B cell (primary cell): ENCODE results near the gene ARID3C. TPM values are rescaled to one million over a fixed set of nuclear protein-coding genes. Genes with fewer than 3 reads are reported as not detected.
A peak's percentile ranks its signal among the peaks of the same experiment; 100 is the strongest.

Source experiments
- ATAC-seq: fragments of 200-7000 bp; cut with Tn5 transposase; one replicate; pipeline ENCODE4 v1.10.0; 2021; ENCODE audit warnings: low read depth, mild to moderate bottlenecking, moderate number of reproducible peaks, moderate library complexity
- CTCF ChIA-PET: fragments of 350-600 bp; sonication (Branson Sonifier 250); formaldehyde crosslinking; loops from one replicate; lab custom pipeline; 2021; ENCODE audit warnings: antibody characterized with exemption, inconsistent platforms; lab: Charles Lee
- POLR2A ChIA-PET: fragments of 350-600 bp; sonication (Branson Sonifier 250); formaldehyde crosslinking; loops from one replicate; lab custom pipeline; 2021; ENCODE audit warnings: antibody characterized with exemption; lab: Charles Lee
- DNase-seq: peaks from one replicate; pipeline ENCODE4 v3.0.0; 2013
- H2AFZ ChIP-seq: 2 replicates; pipeline ENCODE4 v1.6.1; 2012; ENCODE audit warnings: mild to moderate bottlenecking, low read depth, low read length; ENCODE audit not compliant: insufficient read depth, poor library complexity, severe bottlenecking
- H3K27ac ChIP-seq, 2 donors: 1 replicate in 1 of 2; 2 replicates in 1 of 2; pipeline ENCODE4 v1.5.1; 2012 to 2013; ENCODE audit warnings: low read length in 2 of 2, mild to moderate bottlenecking in 2 of 2, moderate library complexity in 1 of 2
- H3K27me3 ChIP-seq, 4 experiments: fragments of 200-600 bp in 1 of 4; sonication (generic) in 1 of 4; replicated peaks in 1 of 4; 1 replicate in 2 of 4; 2 replicates in 2 of 4; pipeline versions ENCODE4 v1.6.1 to v1.7.0; 2013 to 2016; ENCODE audit warnings: low read length in 3 of 4, mild to moderate bottlenecking in 2 of 4, mixed read lengths in 1 of 4, moderate library complexity in 1 of 4; ENCODE audit not compliant: insufficient read depth in 4 of 4, control insufficient read depth in 3 of 4; ENCODE audit errors: control extremely low read depth in 1 of 4
- H3K36me3 ChIP-seq, 2 experiments: replicated peaks in 1 of 2; 1 replicate in 1 of 2; 2 replicates in 1 of 2; pipeline versions ENCODE4 v1.6.1 to v1.7.1; 2013; ENCODE audit warnings: low read length in 1 of 2; ENCODE audit not compliant: insufficient read depth in 2 of 2, control insufficient read depth in 1 of 2; ENCODE audit errors: control extremely low read depth in 1 of 2, extremely low read depth in 1 of 2
- H3K4me1 ChIP-seq, 2 donors: fragments of 200-600 bp in 1 of 2; sonication (generic) in 1 of 2; 1 replicate in 1 of 2; 2 replicates in 1 of 2; pipeline versions ENCODE4 v1.5.1 to v1.6.1; 2013 to 2017; ENCODE audit warnings: low read length in 2 of 2; ENCODE audit not compliant: control insufficient read depth in 2 of 2, insufficient read depth in 2 of 2
- H3K4me2 ChIP-seq: replicated peaks from 2 replicates; pipeline ENCODE3; 2012; ENCODE audit warnings: mild to moderate bottlenecking, low read depth, low read length; ENCODE audit not compliant: poor library complexity, severe bottlenecking
- H3K4me3 ChIP-seq, 5 experiments: fragments of 200-600 bp in 1 of 5; sonication (generic) in 1 of 5; 1 replicate in 3 of 5; 2 replicates in 2 of 5; pipeline versions ENCODE4 v1.5.1 to v1.7.0; 2011 to 2016; ENCODE audit warnings: low read length in 4 of 5, mild to moderate bottlenecking in 4 of 5, low read depth in 2 of 5, control low read depth in 1 of 5, moderate library complexity in 1 of 5; ENCODE audit not compliant: insufficient read depth in 1 of 5; ENCODE audit errors: control extremely low read depth in 1 of 5, extremely low read depth in 1 of 5
- H3K79me2 ChIP-seq: fragments of 200-600 bp; sonication (generic); one replicate; pipeline ENCODE4 v1.6.0; 2016; ENCODE audit warnings: low read length; ENCODE audit not compliant: control insufficient read depth, insufficient read depth
- H3K9ac ChIP-seq: fragments of 200-600 bp; sonication (generic); 2 replicates; pipeline ENCODE4 v1.6.1; 2017; ENCODE audit warnings: mild to moderate bottlenecking, low read length, moderate library complexity
- H3K9me3 ChIP-seq, 3 donors: one replicate each; pipeline versions ENCODE4 v1.6.1 to v1.7.1; 2013; ENCODE audit warnings: low read length in 2 of 3; ENCODE audit not compliant: control insufficient read depth in 2 of 3, insufficient read depth in 1 of 3; ENCODE audit errors: control extremely low read depth in 1 of 3
- H4K20me1 ChIP-seq: 2 replicates; pipeline ENCODE4 v1.6.0; 2012; ENCODE audit warnings: mild to moderate bottlenecking, low read length; ENCODE audit not compliant: insufficient read depth, control insufficient read depth, poor library complexity, severe bottlenecking
- H3K27ac Mint-ChIP-seq: one replicate; pipeline ENCODE4 v1.8.0; 2021; ENCODE audit warnings: mixed read lengths
- H3K27me3 Mint-ChIP-seq: one replicate; pipeline ENCODE4 v1.8.0; 2021; ENCODE audit warnings: mixed read lengths
- H3K4me1 Mint-ChIP-seq: one replicate; pipeline ENCODE4 v1.8.0; 2021; ENCODE audit warnings: mixed read lengths
- H3K4me3 Mint-ChIP-seq: one replicate; pipeline ENCODE4 v1.8.0; 2021; ENCODE audit warnings: mixed read lengths
- H3K9me3 Mint-ChIP-seq: one replicate; pipeline ENCODE4 v1.8.0; 2022; ENCODE audit warnings: mixed read lengths; ENCODE audit not compliant: insufficient read depth
- EZH2 ChIP-seq: IDR thresholded peaks from 2 replicates; pipeline ENCODE4 v1.6.1; 2012; ENCODE audit warnings: borderline replicate concordance, low read depth, mild to moderate bottlenecking, moderate library complexity, low read length; ENCODE audit not compliant: insufficient read depth, poor library complexity, severe bottlenecking
- WGBS: methylation state at CpG from one replicate; pipeline ENCODE4 v1.1.5; 2013; ENCODE audit warnings: missing lambda C conversion rate; ENCODE audit not compliant: insufficient coverage; 5-methylcytosine and 5-hydroxymethylcytosine counted together
- intact Hi-C: fragments of 100-400 bp; cut with micrococcal nuclease; formaldehyde crosslinking; loops from one replicate; pipeline ENCODE4 v1.10.0; 2022
- polyA plus RNA-seq: library from polyadenylated mRNA; depleted of rRNA; stranded (reverse); fragments of >200 nt; gene quantifications from 2 replicates; pipeline ENCODE4 v1.2.3, GENCODE V29; 2012
- total RNA-seq, 2 donors: library from RNA; stranded (reverse); fragments of 120-200 nt in 1 of 2; gene quantifications; 1 replicate in 1 of 2; 2 replicates in 1 of 2; pipeline versions ENCODE4 v1.2.3 to v1.2.4, GENCODE V29; 2013 to 2022
- TF ChIP-seq, protein P1 (sequence below): fragments of 200-600 bp; IDR thresholded peaks from one replicate; pipeline ENCODE4 v1.8.0; 2022; ENCODE audit warnings: antibody characterized with exemption, mild to moderate bottlenecking

Gene ARID3C
- total and polyA plus RNA-seq, 2 donors (not counting 1 experiment from before 2014, with no cell fraction given): not detected

DNA sequence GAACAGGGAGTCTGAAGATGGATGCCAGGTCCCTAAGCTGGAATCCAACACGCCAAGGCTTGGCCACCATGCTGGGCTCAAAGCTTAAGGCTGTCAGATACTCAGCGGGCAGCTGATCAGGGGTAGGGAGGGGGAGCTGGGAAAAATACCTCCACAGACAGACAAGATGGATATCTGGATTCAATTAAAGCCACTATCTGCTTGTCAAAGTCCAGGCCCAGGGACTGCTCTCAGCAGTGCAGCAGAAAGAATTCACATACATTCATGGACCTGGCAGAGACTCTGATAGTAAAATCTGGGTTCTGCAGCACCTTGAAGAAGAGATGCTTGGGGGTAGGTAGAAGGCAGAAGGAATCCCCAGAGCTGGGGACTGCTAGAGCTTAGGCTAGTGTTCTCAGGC is 13.7 kb downstream of the ARID3C start:
- H3K4me1 ChIP-seq: peaks cover 15 to 29% of the 10 kb centered on the region in 2 donors
- Mint-ChIP-seq H3K27ac (no peak overlapping the region), H3K4me3 (no peak overlapping the region), H3K4me1 (peaks cover 32% of the 10 kb centered on the region), H3K9me3 (no peaks in the 10 kb centered on the region), H3K27me3 (no peaks in the 10 kb centered on the region)
- intact Hi-C loops: loop anchor here (10.0 kb wide), 1 partner anchor 800 kb away; the partner anchor contains the start of gene UBE2R2
- no peaks in the 10 kb centered on the region for H4K20me1 ChIP-seq
- H3K4me3 ChIP-seq: no peak overlapping the region
- no peaks in the 10 kb centered on the region for H3K27me3 ChIP-seq
- H3K9me3 ChIP-seq: peaks cover 0 to 7% (median 0%) of the 10 kb centered on the region in 3 donors
- H3K4me2 ChIP-seq: no peak overlapping the region
- no peak for TF ChIP-seq EZH2
- TF ChIP-seq, protein P1, sequence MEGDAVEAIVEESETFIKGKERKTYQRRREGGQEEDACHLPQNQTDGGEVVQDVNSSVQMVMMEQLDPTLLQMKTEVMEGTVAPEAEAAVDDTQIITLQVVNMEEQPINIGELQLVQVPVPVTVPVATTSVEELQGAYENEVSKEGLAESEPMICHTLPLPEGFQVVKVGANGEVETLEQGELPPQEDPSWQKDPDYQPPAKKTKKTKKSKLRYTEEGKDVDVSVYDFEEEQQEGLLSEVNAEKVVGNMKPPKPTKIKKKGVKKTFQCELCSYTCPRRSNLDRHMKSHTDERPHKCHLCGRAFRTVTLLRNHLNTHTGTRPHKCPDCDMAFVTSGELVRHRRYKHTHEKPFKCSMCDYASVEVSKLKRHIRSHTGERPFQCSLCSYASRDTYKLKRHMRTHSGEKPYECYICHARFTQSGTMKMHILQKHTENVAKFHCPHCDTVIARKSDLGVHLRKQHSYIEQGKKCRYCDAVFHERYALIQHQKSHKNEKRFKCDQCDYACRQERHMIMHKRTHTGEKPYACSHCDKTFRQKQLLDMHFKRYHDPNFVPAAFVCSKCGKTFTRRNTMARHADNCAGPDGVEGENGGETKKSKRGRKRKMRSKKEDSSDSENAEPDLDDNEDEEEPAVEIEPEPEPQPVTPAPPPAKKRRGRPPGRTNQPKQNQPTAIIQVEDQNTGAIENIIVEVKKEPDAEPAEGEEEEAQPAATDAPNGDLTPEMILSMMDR: no peak
- ATAC-seq: no peak
- POLR2A ChIA-PET: interaction anchor here (0.6 to 0.7 kb wide), 2 partner anchors 37 to 94 kb away, joined by 3 to 5 read pairs; no protein-coding TSS in a partner anchor
- no peak for DNase-seq
- H3K9ac ChIP-seq: no peak overlapping the region
- no peak overlapping the region for H3K27ac ChIP-seq
- peaks cover 2 to 23% of the 10 kb centered on the region in 2 experiments for H3K36me3 ChIP-seq
- H3K79me2 ChIP-seq: peaks cover 22% of the 10 kb centered on the region
- no peak overlapping the region for H2AFZ ChIP-seq
- WGBS: 100% methylated on average over 1 of the region's 2 CpGs
- CTCF ChIA-PET: interaction anchor here (0.7 to 8.3 kb wide), 4 partner anchors 10 to 1863 kb away, joined by 4 to 150 read pairs (median 6); partner anchors contain the start of gene SIGMAR1

DNA sequence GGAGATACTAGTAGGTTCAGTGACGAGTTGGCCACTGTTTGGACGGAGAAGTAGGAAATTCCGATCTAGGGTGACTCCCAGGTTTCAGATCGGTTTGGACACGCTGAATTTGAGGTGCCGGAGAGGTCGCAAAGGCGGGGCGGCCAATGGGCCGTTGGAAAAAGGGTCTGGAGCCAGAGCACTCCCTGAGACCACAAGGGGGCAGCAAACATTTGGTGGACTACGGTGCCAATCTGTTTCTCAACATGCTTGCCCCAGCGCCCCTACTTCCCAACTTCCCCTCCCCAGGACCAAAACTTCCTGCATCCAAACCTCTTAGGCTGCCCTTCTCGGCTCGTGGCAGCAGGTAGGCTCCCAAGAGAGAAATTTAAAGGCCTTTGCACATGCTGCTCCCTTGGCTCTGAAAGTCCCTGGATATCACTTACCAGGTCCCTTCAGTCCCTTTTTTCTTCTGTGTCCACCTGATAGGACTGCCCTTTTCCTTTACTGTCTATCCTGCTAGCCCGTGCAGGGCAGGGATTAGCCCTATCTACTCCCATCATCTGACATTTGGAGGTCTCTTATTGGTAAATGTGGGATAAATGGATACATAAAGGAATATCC is 16.0 kb downstream of the ARID3C start:
- Histone ChIP-seq H3K9ac (peak overlapping the region; percentile 98), H3K27me3 (no peaks in the 10 kb centered on the region), H3K4me3 (peak overlapping the region; percentile 67 to 97 (median 80)), H3K4me1 (peaks cover 7 to 21% of the 10 kb centered on the region in 2 donors), H3K4me2 (peak overlapping the region; percentile 98), H3K27ac (no peak overlapping the region), H3K36me3 (peaks cover 2 to 19% of the 10 kb centered on the region in 2 experiments), H3K79me2 (peaks cover 9% of the 10 kb centered on the region), H4K20me1 (no peaks in the 10 kb centered on the region), H3K9me3 (peaks cover 0 to 7% (median 0%) of the 10 kb centered on the region in 3 donors), H2AFZ (peak overlapping the region; percentile 99)
- H3K27me3 Mint-ChIP-seq: no peaks in the 10 kb centered on the region
- H3K27ac Mint-ChIP-seq: peak overlapping the region; percentile 90
- CTCF ChIA-PET: interaction anchor here (0.9 to 8.3 kb wide), 11 partner anchors 7 to 90 kb away, joined by 3 to 150 read pairs (median 5); partner anchors contain the start of genes ARID3C, DCTN3 and SIGMAR1
- H3K4me1 Mint-ChIP-seq: peaks cover 22% of the 10 kb centered on the region
- POLR2A ChIA-PET: interaction anchor here (0.8 to 2.6 kb wide), 5 partner anchors 7 to 34 kb away, joined by 4 to 10 read pairs (median 8); partner anchors contain the start of genes DCTN3, GALT and SIGMAR1
- no peaks in the 10 kb centered on the region for H3K9me3 Mint-ChIP-seq
- ATAC-seq: peak; percentile 44
- H3K4me3 Mint-ChIP-seq: peak overlapping the region; percentile 91
- peak; percentile 85 for DNase-seq
- 2% methylated on average over 14 of the region's 15 CpGs for WGBS
- no peak for TF ChIP-seq EZH2
- TF ChIP-seq, protein P1: peak; percentile 86
- intact Hi-C loops: loop anchor here (1.0 to 10.0 kb wide), 11 partner anchors 7 to 798 kb away; partner anchors contain the start of genes ARID3C, DCTN3, DNAI1 and FAM219A
